Panc1 (cell line): ENCODE data around the gene GMPPB.

Source experiments
- POLR2AphosphoS5 ChIP-seq: IDR thresholded peaks from 2 replicates; pipeline ENCODE4 v1.6.1; 2012; ENCODE audit warnings: mild to moderate bottlenecking, low read depth, low read length, moderate library complexity
- TCF7L2 ChIP-seq: IDR thresholded peaks from 2 replicates; pipeline ENCODE4 v1.6.1; 2011; ENCODE audit warnings: mild to moderate bottlenecking, low read depth, low read length, inconsistent platforms
- TF ChIP-seq, protein P1 (sequence below): fragments of 450-650 bp; IDR thresholded peaks from 2 replicates; pipeline ENCODE4 v1.5.1; 2017; ENCODE audit warnings: mild to moderate bottlenecking
- TF ChIP-seq, protein P2 (sequence below), 2 experiments: IDR thresholded peaks; 2 replicates each; pipeline ENCODE4 v1.6.1; 2011 to 2012; ENCODE audit warnings: low read depth in 2 of 2, control low read depth in 1 of 2, low read length in 1 of 2, mild to moderate bottlenecking in 1 of 2, moderate library complexity in 1 of 2; ENCODE audit not compliant: insufficient read depth in 1 of 2

DNA sequence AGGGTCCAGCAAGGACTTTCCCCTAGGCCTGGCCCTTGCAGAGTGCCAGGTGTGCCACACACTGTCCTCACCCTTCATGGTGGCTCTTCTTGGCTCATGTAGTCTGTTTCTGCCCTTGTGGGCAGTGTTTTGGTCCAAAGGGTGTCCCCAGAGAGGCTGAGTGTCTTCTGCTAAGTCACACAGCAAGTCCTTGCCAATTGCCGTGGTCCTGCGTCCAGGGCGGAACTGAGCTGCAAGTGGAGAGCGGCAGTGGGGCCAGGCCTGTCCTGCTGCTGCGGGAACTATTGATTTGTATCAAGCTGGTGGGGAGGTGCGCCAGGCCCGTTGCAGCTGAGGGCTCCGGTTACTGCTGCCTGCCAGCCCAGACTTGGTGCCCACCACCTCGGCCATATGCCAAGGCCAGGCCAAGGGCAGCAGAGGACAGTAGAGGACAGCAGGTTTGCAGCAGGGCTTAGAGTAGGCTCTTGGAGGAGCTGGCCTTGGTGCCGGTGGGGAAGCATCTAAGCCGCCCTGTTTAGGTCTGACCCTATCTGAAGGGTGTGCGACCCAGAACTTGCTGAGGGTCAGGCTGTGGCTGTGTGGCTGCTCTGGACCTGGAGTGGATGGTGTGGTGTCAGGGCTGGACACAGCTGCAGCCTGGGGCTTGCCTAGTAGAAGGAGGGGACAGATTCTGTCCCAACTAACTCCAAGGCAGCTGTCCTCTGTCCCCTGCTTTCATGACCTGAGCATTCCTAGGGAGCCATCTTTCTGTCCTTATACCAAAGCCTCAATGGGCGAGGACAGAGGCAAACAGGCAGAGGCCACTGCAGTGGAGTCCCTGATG is 8.8 kb downstream of the GMPPB start:
- TF ChIP-seq, protein P1, sequence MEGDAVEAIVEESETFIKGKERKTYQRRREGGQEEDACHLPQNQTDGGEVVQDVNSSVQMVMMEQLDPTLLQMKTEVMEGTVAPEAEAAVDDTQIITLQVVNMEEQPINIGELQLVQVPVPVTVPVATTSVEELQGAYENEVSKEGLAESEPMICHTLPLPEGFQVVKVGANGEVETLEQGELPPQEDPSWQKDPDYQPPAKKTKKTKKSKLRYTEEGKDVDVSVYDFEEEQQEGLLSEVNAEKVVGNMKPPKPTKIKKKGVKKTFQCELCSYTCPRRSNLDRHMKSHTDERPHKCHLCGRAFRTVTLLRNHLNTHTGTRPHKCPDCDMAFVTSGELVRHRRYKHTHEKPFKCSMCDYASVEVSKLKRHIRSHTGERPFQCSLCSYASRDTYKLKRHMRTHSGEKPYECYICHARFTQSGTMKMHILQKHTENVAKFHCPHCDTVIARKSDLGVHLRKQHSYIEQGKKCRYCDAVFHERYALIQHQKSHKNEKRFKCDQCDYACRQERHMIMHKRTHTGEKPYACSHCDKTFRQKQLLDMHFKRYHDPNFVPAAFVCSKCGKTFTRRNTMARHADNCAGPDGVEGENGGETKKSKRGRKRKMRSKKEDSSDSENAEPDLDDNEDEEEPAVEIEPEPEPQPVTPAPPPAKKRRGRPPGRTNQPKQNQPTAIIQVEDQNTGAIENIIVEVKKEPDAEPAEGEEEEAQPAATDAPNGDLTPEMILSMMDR, result no peak
- TF ChIP-seq, protein P2, sequence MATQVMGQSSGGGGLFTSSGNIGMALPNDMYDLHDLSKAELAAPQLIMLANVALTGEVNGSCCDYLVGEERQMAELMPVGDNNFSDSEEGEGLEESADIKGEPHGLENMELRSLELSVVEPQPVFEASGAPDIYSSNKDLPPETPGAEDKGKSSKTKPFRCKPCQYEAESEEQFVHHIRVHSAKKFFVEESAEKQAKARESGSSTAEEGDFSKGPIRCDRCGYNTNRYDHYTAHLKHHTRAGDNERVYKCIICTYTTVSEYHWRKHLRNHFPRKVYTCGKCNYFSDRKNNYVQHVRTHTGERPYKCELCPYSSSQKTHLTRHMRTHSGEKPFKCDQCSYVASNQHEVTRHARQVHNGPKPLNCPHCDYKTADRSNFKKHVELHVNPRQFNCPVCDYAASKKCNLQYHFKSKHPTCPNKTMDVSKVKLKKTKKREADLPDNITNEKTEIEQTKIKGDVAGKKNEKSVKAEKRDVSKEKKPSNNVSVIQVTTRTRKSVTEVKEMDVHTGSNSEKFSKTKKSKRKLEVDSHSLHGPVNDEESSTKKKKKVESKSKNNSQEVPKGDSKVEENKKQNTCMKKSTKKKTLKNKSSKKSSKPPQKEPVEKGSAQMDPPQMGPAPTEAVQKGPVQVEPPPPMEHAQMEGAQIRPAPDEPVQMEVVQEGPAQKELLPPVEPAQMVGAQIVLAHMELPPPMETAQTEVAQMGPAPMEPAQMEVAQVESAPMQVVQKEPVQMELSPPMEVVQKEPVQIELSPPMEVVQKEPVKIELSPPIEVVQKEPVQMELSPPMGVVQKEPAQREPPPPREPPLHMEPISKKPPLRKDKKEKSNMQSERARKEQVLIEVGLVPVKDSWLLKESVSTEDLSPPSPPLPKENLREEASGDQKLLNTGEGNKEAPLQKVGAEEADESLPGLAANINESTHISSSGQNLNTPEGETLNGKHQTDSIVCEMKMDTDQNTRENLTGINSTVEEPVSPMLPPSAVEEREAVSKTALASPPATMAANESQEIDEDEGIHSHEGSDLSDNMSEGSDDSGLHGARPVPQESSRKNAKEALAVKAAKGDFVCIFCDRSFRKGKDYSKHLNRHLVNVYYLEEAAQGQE (IDR thresholded peaks at IDR 0.05; ENCODE audit: insufficient read depth in 1 of 2, low read depth in 2 of 2, low read length in 1 of 2), result no peak; a peak in 1 of 4 replicates
- TF ChIP-seq POLR2AphosphoS5 (no peak), TCF7L2 (no peak)
